K562 (cell line): ENCODE data around the gene GBF1. TPM values are rescaled to one million over a fixed set of nuclear protein-coding genes. Genes with fewer than 3 reads are reported as not detected.
A peak's percentile ranks its signal among the peaks of the same experiment; 100 is the strongest.

ENCODE experiments used
- ATAC-seq: fragments of 200-7000 bp; cut with Tn5 transposase; 3 replicates; pipeline ENCODE4 v1.9.1; 2020; ENCODE audit warnings: moderate library complexity
- BruUV-seq: library from RNA; stranded (reverse); fragments of 400-500 nt; replicated peaks from 2 replicates; lab custom pipeline; 2021; lab: Mats Ljungman, UMichigan
- CTCF ChIA-PET: fragments of 300-600 bp; formaldehyde crosslinking; extraction: SDS; loops from one replicate; lab custom pipeline; 2021; ENCODE audit warnings: low intra/inter-chr PET ratio; lab: Yijun Ruan, JAX
- POLR2A ChIA-PET: fragments of 300-600, 350-650 bp; sonication (Branson Sonifier 250); formaldehyde crosslinking; extraction: SDS; loops from one replicate; lab custom pipeline; 2021; ENCODE audit warnings: antibody characterized with exemption, inconsistent platforms; lab: Yijun Ruan, JAX
- DNase-seq, 4 experiments: peaks; one replicate each; pipeline versions ENCODE4 v3.0.0 to v3.0.0-alpha.2; 2011 to 2018; ENCODE audit warnings: low spot score in 3 of 4, mixed read lengths in 3 of 4; ENCODE audit errors: extremely low read depth in 1 of 4
- FAIRE-seq: peaks from 2 replicates; lab custom pipeline; 2011; peaks lifted over from hg19 to GRCh38; lab: Jason Lieb, UNC
- H2AFZ ChIP-seq: 2 replicates; pipeline ENCODE4 v1.6.0; 2011; ENCODE audit warnings: low read depth, low read length, control low read depth, inconsistent platforms
- H3K27ac ChIP-seq: fragments of 200-600 bp; 3 replicates; pipeline ENCODE4 v1.8.0; 2011; ENCODE audit warnings: low read depth, mild to moderate bottlenecking, control low read depth, inconsistent platforms, low read length, moderate library complexity, mixed read lengths; ENCODE audit errors: extremely low read depth
- H3K27me3 ChIP-seq, 2 experiments: fragments of 300-600 bp in 1 of 2; 2 replicates in 1 of 2; 3 replicates in 1 of 2; pipeline versions ENCODE4 v1.6.0 to v1.8.0; 2011; ENCODE audit warnings: inconsistent platforms in 2 of 2, low read length in 2 of 2, mild to moderate bottlenecking in 1 of 2, mixed read lengths in 1 of 2, moderate library complexity in 1 of 2; ENCODE audit not compliant: control insufficient read depth in 2 of 2, insufficient read depth in 2 of 2
- H3K36me3 ChIP-seq: fragments of 300-600 bp; 3 replicates; pipeline ENCODE4 v1.8.0; 2011; ENCODE audit warnings: mild to moderate bottlenecking, low read length, inconsistent platforms; ENCODE audit not compliant: control insufficient read depth, insufficient read depth
- H3K4me1 ChIP-seq, 2 experiments: fragments of 200-600 bp in 1 of 2; replicated peaks in 1 of 2; 2 replicates in 1 of 2; 3 replicates in 1 of 2; pipeline versions ENCODE4 v1.5.1 to v1.8.0; 2011; ENCODE audit warnings: inconsistent platforms in 2 of 2, low read length in 2 of 2, mild to moderate bottlenecking in 1 of 2, mixed read lengths in 1 of 2, moderate library complexity in 1 of 2; ENCODE audit not compliant: control insufficient read depth in 2 of 2, insufficient read depth in 2 of 2
- H3K4me2 ChIP-seq: 2 replicates; pipeline ENCODE4 v1.6.1; 2011; ENCODE audit warnings: low read length, control low read depth, inconsistent platforms, mixed read lengths; ENCODE audit not compliant: insufficient read depth
- H3K4me3 ChIP-seq: fragments of 200-600 bp; sonication (generic), shearing (Covaris generic); 2 replicates; pipeline ENCODE4 v1.5.1; 2016; ENCODE audit warnings: control low read depth, inconsistent platforms
- H3K79me2 ChIP-seq: fragments of 200-600 bp; 3 replicates; pipeline ENCODE4 v1.8.0; 2011; ENCODE audit warnings: low read length, inconsistent platforms; ENCODE audit not compliant: control insufficient read depth, insufficient read depth
- H3K9ac ChIP-seq, 2 experiments: 2 replicates each; pipeline versions ENCODE4 v1.6.0 to v1.6.1; 2011; ENCODE audit warnings: low read depth in 2 of 2, low read length in 2 of 2, control low read depth in 1 of 2, inconsistent platforms in 1 of 2, mild to moderate bottlenecking in 1 of 2, mixed read lengths in 1 of 2; ENCODE audit not compliant: insufficient read depth in 1 of 2
- H3K9me1 ChIP-seq: one replicate; pipeline ENCODE4 v1.6.0; 2011; ENCODE audit warnings: inconsistent platforms, mild to moderate bottlenecking, low read length, moderate library complexity; ENCODE audit not compliant: control insufficient read depth, insufficient read depth
- H3K9me3 ChIP-seq: replicated peaks from 2 replicates; pipeline ENCODE4 v1.5.1; 2011; ENCODE audit warnings: low read depth, low read length, inconsistent platforms; ENCODE audit not compliant: control insufficient read depth, insufficient read depth
- H4K20me1 ChIP-seq: replicated peaks from 2 replicates; pipeline ENCODE4 v1.6.1; 2011; ENCODE audit warnings: low read length, inconsistent platforms, mixed read lengths; ENCODE audit not compliant: control insufficient read depth, insufficient read depth
- C11orf30 ChIP-seq: fragments of 450-650 bp; IDR thresholded peaks from 2 replicates; pipeline ENCODE4 v1.6.1; 2016; ENCODE audit warnings: low read depth, mild to moderate bottlenecking
- CC2D1A ChIP-seq: fragments of 450-650 bp; IDR thresholded peaks from 2 replicates; pipeline ENCODE4 v1.6.1; 2017; ENCODE audit warnings: mild to moderate bottlenecking
- GABPB1 ChIP-seq: sonication (generic); formaldehyde crosslinking; IDR thresholded peaks from 2 replicates; pipeline ENCODE4 v1.8.0; 2022; ENCODE audit warnings: mild to moderate bottlenecking, missing genetic modification reagents
- L3MBTL2 ChIP-seq: fragments of 450-650 bp; IDR thresholded peaks from 2 replicates; pipeline ENCODE4 v1.6.1; 2016; ENCODE audit warnings: mild to moderate bottlenecking, moderate library complexity
- MNT ChIP-seq, 2 experiments: fragments of 450-650 bp; conservative IDR thresholded peaks; 2 replicates each; pipeline ENCODE4 v1.6.1; 2017; ENCODE audit warnings: mild to moderate bottlenecking in 2 of 2, moderate library complexity in 2 of 2
- NCOA6 ChIP-seq: fragments of 450-650 bp; IDR thresholded peaks from 2 replicates; pipeline ENCODE4 v1.6.1; 2017; ENCODE audit warnings: mild to moderate bottlenecking
- PCBP1 ChIP-seq: fragments of 200-400 bp; formaldehyde crosslinking; IDR thresholded peaks from 2 replicates; pipeline ENCODE4 v1.6.1; 2018; ENCODE audit warnings: mild to moderate bottlenecking, low read depth, low read length; ENCODE audit not compliant: poor library complexity, severe bottlenecking
- RAD51 ChIP-seq: fragments of 450-650 bp; IDR thresholded peaks from 2 replicates; pipeline ENCODE4 v1.7.1; 2016; ENCODE audit warnings: low read depth, mild to moderate bottlenecking, borderline replicate concordance
- RB1 ChIP-seq: fragments of 450-650 bp; IDR thresholded peaks from 2 replicates; pipeline ENCODE4 v1.6.1; 2017; ENCODE audit warnings: low read depth, mild to moderate bottlenecking
- RBFOX2 ChIP-seq: fragments of 200-400 bp; formaldehyde crosslinking; IDR thresholded peaks from 2 replicates; pipeline ENCODE4 v1.6.1; 2017; ENCODE audit warnings: low read depth, mild to moderate bottlenecking, low read length, moderate library complexity
- ZBTB7A ChIP-seq: IDR thresholded peaks from 2 replicates; pipeline ENCODE4 v1.6.1; 2011; ENCODE audit warnings: low read depth, mild to moderate bottlenecking, low read length, moderate library complexity, borderline replicate concordance; ENCODE audit not compliant: control insufficient read depth
- WGBS: fragments of 100-300 bp; shearing (Covaris generic); methylation state at CpG from one replicate; pipeline ENCODE4 v1.1.6; 2016; ENCODE audit warnings: low coverage, mixed read lengths; ENCODE audit not compliant: insufficient coverage; ENCODE audit errors: missing lambda C conversion rate; 5-methylcytosine and 5-hydroxymethylcytosine counted together
- in situ Hi-C: fragments of 300-500 bp; cut with MboI; formaldehyde crosslinking; loops from 4 replicates; pipeline ENCODE4 v1.15.0; 2018; ENCODE audit warnings: inconsistent platforms, mixed read lengths
- intact Hi-C: fragments of 100-400 bp; cut with micrococcal nuclease; formaldehyde crosslinking; loops from 2 replicates; pipeline ENCODE4 v1.14.2; 2022
- polyA plus RNA-seq, 8 experiments: library from polyadenylated mRNA; depleted of rRNA in 4 of 8; stranded (reverse) in 5 of 8; unstranded in 3 of 8; fragments of >200 nt; fragmentation: Nextera tagmentation in 2 of 8; fragmentation: Illumina TruSeq in 1 of 8; extraction: Ambion mirVana in 2 of 8; extraction: Trizol in 1 of 8; gene quantifications; 2 replicates each; pipeline versions ENCODE4 v1.2.1 to v1.2.3, GENCODE V29; 2011 to 2014; ENCODE audit warnings: inconsistent platforms in 1 of 8, missing spikeins in 1 of 8
- total RNA-seq, 7 experiments: library from RNA; depleted of rRNA in 6 of 7; stranded (reverse); fragments of >200 nt in 6 of 7; fragmentation: Illumina TruSeq in 2 of 7; extraction: Trizol in 2 of 7; gene quantifications; 2 replicates each; pipeline versions ENCODE4 v1.2.1 to v1.2.3, GENCODE V29; 2011 to 2021; ENCODE audit warnings: low replicate concordance in 1 of 7
- TF ChIP-seq, protein P1 (sequence below), 2 experiments: IDR thresholded peaks; 2 replicates each; pipeline ENCODE4 v1.6.1; 2011; ENCODE audit warnings: borderline replicate concordance in 1 of 2, control low read depth in 1 of 2, low read depth in 1 of 2, low read length in 1 of 2, mild to moderate bottlenecking in 1 of 2, mixed read lengths in 1 of 2, moderate library complexity in 1 of 2; ENCODE audit not compliant: insufficient read depth in 1 of 2, insufficient read length in 1 of 2, poor library complexity in 1 of 2, severe bottlenecking in 1 of 2; ENCODE audit errors: extremely low read depth in 1 of 2

Gene GBF1
- total and polyA plus RNA-seq, 9 of the 15 experiments (the other 6 are each of a cell fraction or from before 2014, with no cell fraction given): 0.69 to 28.0 (median 10.3) TPM

GRCh38 chr10:102229810-102230263 lies 15.5 kb upstream of the GBF1 start (continued):
- TF ChIP-seq RB1: peak; percentile 48; the same call in 1 of the 2 replicates

- FAIRE-seq: no peak
- 3% methylated on average over 15 of the region's 50 CpGs for WGBS
- Histone ChIP-seq H3K79me2 (no peaks in the 10 kb centered on the region), H3K4me3 (peak overlapping the region; percentile 43), H2AFZ (peak overlapping the region; percentile 81), H3K9ac (peak overlapping the region; percentile 25 to 89; a peak in 3 of 4 replicates), H3K27me3 (peaks cover 0 to 5% of the 10 kb centered on the region in 2 experiments; a peak in 1 of 5 replicates), H3K4me1 (peaks cover 13 to 34% of the 10 kb centered on the region in 2 experiments; a peak in 4 of 5 replicates), H3K36me3 (no peaks in the 10 kb centered on the region), H3K9me1 (no peaks in the 10 kb centered on the region), H3K4me2 (peak overlapping the region; percentile 80), H3K9me3 (no peaks in the 10 kb centered on the region), H4K20me1 (no peaks in the 10 kb centered on the region), H3K27ac (no peak overlapping the region)
- BruUV-seq: no TSS peak
- CTCF ChIA-PET: interaction anchor here (1.8 to 3.1 kb wide), 4 partner anchors 117 to 354 kb away, joined by 8 to 26 read pairs (median 14); no protein-coding TSS in a partner anchor
- intact Hi-C loops: loop anchor here (2.0 to 5.0 kb wide), 3 partner anchors 62 to 352 kb away; no protein-coding TSS in a partner anchor
- in situ Hi-C loops: loop anchor here (25.0 kb wide), 1 partner anchor 357 kb away; no protein-coding TSS in a partner anchor
- POLR2A ChIA-PET: interaction anchor here (0.6 to 3.0 kb wide), 10 partner anchors 10 to 220 kb away, joined by 3 to 12 read pairs (median 4); partner anchors contain the start of genes GBF1 and PITX3
- ATAC-seq: peak; percentile 50
- peak; percentile 48 to 57 (median 52) for DNase-seq
- TF ChIP-seq RBFOX2 (peak; percentile 43; the same call in 1 of the 2 replicates), C11orf30 (no peak), CC2D1A (no peak), GABPB1 (0 out of 2 replicates have a peak, but pooled peaks have one; percentile 1), MNT (conservative IDR thresholded peaks at IDR 0.05) (0 out of 4 replicates have a peak, but pooled peaks of 1 of the 2 experiments have one; percentile 4), NCOA6 (peak; percentile 27; the same call in 1 of the 2 replicates), ZBTB7A (peak; percentile 6; the same call in 1 of the 2 replicates), RAD51 (no peak), L3MBTL2 (peak; percentile 26; the same call in 1 of the 2 replicates), PCBP1 (peak; percentile 47)
- TF ChIP-seq, protein P1, sequence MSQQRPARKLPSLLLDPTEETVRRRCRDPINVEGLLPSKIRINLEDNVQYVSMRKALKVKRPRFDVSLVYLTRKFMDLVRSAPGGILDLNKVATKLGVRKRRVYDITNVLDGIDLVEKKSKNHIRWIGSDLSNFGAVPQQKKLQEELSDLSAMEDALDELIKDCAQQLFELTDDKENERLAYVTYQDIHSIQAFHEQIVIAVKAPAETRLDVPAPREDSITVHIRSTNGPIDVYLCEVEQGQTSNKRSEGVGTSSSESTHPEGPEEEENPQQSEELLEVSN (IDR thresholded peaks at IDR 0.05; ENCODE audit: borderline replicate concordance in 1 of 2, extremely low read depth in 1 of 2, insufficient read depth in 1 of 2, insufficient read length in 1 of 2, low read depth in 1 of 2, low read length in 1 of 2, poor library complexity in 1 of 2, severe bottlenecking in 1 of 2): peak in 1 of 2 experiments; percentile 20
These were observed 15.0 kb upstream of the GBF1 start for GRCh38 chr10:102230264-102230860.
